ENCODE measurements around the gene HCLS1. TPM values are rescaled to one million over a fixed set of nuclear protein-coding genes. Genes with fewer than 3 reads are reported as not detected.

The HCLS1 gene
- total RNA-seq, 2 experiments from 2014 or later: 124 to 235 TPM

GRCh38 chr3:121637922-121638321, 22.8 kb downstream of the HCLS1 start:
- no peak for DNase-seq (ENCODE audit: low spot score)
- H3K27ac ChIP-seq (ENCODE audit: low read depth, low read length, poor library complexity, severe bottlenecking): no peak overlapping the region
- no peaks in the 10 kb centered on the region for H3K9me3 ChIP-seq (ENCODE audit: low read length)
- no peaks in the 10 kb centered on the region for H4K20me1 ChIP-seq (ENCODE audit: insufficient read depth, low read length)
- no peaks in the 10 kb centered on the region for H3K79me2 ChIP-seq (ENCODE audit: insufficient read depth, low read depth, low read length)
- no peaks in the 10 kb centered on the region for H3K9me2 ChIP-seq (ENCODE audit: insufficient read depth, low read length)
- H3K4me3 ChIP-seq (ENCODE audit: low read depth, low read length, poor library complexity, severe bottlenecking): no peak overlapping the region
- H2AFZ ChIP-seq (ENCODE audit: low read length): no peak overlapping the region
- H3K4me2 ChIP-seq (ENCODE audit: low read length): no peak overlapping the region
- intact Hi-C loops (cut with micrococcal nuclease; ENCODE audit: unreplicated experiment): no loop called here
- TF ChIP-seq CTCF (conservative IDR thresholded peaks at IDR 0.05; ENCODE audit: low read length): no peak
- no peak for TF ChIP-seq EZH2phosphoT487 (IDR thresholded peaks at IDR 0.05; ENCODE audit: borderline replicate concordance, low read depth, low read length)
- ChIA-PET POLR2A (interaction anchor here (1.1 kb wide), 1 partner anchor 8 kb away, joined by 4 read pairs; no protein-coding TSS in a partner anchor), CTCF (ENCODE audit: unreplicated experiment) (no interaction called here)
- no peaks in the 10 kb centered on the region for H3K4me1 ChIP-seq (ENCODE audit: insufficient read depth, low read length, poor library complexity, severe bottlenecking)
- peaks cover 92% of the 10 kb centered on the region for H3K36me3 ChIP-seq (ENCODE audit: insufficient read depth, low read length)
- BruUV-seq (replicated peaks): no TSS peak

GRCh38 chr3:121630355-121630754, 30.3 kb downstream of the HCLS1 start:
- no TSS peak for BruUV-seq (replicated peaks)

More at GRCh38 chr3:121630355-121630754, 30.3 kb downstream of the HCLS1 start:
- no peaks in the 10 kb centered on the region for H3K4me1 ChIP-seq (ENCODE audit: insufficient read depth, low read length, poor library complexity, severe bottlenecking)
- POLR2A ChIA-PET: interaction anchor here (0.6 to 1.3 kb wide), 2 partner anchors 8 to 125 kb away, joined by 3 to 4 read pairs; no protein-coding TSS in a partner anchor
- H3K27ac ChIP-seq (ENCODE audit: low read depth, low read length, poor library complexity, severe bottlenecking): no peak overlapping the region
- TF ChIP-seq EZH2phosphoT487 (IDR thresholded peaks at IDR 0.05; ENCODE audit: borderline replicate concordance, low read depth, low read length) (no peak), CTCF (conservative IDR thresholded peaks at IDR 0.05; ENCODE audit: low read length) (no peak)
- DNase-seq (ENCODE audit: low spot score): no peak
- peaks cover 61% of the 10 kb centered on the region for H3K36me3 ChIP-seq (ENCODE audit: insufficient read depth, low read length)
- CTCF ChIA-PET (ENCODE audit: unreplicated experiment): interaction anchor here (0.6 kb wide), 1 partner anchor 68 kb away, joined by 3 read pairs; no protein-coding TSS in a partner anchor
- no peak overlapping the region for H3K4me3 ChIP-seq (ENCODE audit: low read depth, low read length, poor library complexity, severe bottlenecking)
- H3K9me2 ChIP-seq (ENCODE audit: insufficient read depth, low read length): no peaks in the 10 kb centered on the region
- no peaks in the 10 kb centered on the region for H3K79me2 ChIP-seq (ENCODE audit: insufficient read depth, low read depth, low read length)
- H3K4me2 ChIP-seq (ENCODE audit: low read length): no peak overlapping the region
- intact Hi-C loops (cut with micrococcal nuclease; ENCODE audit: unreplicated experiment): no loop called here
- no peaks in the 10 kb centered on the region for H3K9me3 ChIP-seq (ENCODE audit: low read length)
- H4K20me1 ChIP-seq (ENCODE audit: insufficient read depth, low read length): no peaks in the 10 kb centered on the region
- no peak overlapping the region for H2AFZ ChIP-seq (ENCODE audit: low read length)
